HG02798 (cell line): ENCODE data around the gene COL23A1.
"Not testable (repeated sequence)": the region's sequence is repeated elsewhere in the genome, so short reads cannot be mapped to it uniquely, and the experiment has no call there.

ENCODE experiments used
- ATAC-seq: cut with Tn5 transposase; IDR thresholded peaks from one replicate; pipeline ENCODE4 v1.9.1; 2021; ENCODE audit warnings: mild to moderate bottlenecking; ENCODE audit not compliant: unreplicated experiment, poor library complexity

Gene COL23A1

DNA sequence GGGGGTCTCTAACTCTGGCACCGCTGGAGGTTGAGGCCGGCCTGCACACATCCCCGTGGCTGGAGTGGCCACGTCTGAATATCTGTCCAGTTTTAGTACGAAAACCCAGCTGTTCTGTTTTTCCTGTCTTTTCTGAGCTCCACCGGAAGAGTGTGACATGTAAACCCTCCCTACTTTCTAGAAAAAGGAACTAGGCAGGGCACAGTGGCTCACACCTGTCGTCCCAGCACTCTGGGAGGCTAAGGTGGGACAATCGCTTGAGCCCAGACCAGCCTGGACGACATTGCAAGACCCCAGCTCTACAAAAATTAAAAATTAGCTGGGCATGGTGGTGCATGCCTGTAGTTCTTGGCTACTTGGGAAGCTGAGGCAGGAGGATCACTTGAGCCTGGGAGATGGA lies 349.4 kb downstream of the COL23A1 start:
- no peak for ATAC-seq

DNA sequence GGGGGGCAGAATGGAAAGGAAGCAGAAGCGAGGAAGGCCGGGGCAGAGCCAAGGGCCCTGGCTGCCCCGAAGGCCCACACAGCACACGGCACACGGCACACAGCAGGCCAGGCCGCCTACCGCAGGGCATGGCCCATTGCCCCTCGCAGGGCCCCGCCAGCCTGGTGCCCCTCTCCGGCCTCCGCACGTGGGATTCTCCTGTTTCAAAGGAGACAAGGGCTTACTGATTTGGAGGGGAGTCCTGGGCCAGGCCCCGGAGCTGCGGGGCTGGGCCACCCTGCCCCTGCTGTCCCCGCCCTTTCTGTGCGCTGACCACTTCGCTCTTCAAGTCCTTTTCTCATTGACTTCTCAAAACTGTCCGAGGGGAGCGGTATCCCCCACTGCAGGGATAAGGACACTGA lies 349.9 kb downstream of the COL23A1 start:
- ATAC-seq, result no peak

DNA sequence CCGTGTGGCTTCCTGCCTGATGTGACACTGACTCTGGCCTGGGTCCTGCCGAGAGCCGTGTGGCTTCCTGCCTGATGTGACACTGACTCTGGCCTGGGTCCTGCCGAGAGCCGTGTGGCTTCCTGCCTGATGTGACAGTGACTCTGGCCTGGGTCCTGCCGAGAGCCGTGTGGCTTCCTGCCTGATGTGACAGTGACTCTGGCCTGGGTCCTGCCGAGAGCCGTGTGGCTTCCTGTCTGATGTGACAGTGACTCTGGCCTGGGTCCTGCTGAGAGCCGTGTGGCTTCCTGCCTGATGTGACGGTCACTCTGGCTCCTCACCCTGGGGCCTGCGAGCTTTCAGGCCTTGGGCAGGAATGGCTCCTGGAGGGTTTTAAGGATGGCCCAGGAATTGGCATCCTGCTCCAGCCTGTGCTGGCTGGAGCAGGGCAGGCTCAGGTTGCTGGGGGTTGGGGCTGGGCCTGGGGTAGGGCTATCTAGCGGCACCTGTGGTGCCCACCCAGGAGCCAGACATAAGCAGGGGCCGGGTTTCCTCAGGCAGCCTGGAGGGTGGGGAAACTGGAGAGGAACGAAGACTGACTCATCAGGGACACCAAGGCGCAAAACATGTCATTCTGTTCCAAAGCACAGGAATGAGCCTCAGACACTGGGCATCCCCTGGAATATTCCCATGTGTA lies 350.4 kb downstream of the COL23A1 start:
- not testable (repeated sequence) for ATAC-seq

DNA sequence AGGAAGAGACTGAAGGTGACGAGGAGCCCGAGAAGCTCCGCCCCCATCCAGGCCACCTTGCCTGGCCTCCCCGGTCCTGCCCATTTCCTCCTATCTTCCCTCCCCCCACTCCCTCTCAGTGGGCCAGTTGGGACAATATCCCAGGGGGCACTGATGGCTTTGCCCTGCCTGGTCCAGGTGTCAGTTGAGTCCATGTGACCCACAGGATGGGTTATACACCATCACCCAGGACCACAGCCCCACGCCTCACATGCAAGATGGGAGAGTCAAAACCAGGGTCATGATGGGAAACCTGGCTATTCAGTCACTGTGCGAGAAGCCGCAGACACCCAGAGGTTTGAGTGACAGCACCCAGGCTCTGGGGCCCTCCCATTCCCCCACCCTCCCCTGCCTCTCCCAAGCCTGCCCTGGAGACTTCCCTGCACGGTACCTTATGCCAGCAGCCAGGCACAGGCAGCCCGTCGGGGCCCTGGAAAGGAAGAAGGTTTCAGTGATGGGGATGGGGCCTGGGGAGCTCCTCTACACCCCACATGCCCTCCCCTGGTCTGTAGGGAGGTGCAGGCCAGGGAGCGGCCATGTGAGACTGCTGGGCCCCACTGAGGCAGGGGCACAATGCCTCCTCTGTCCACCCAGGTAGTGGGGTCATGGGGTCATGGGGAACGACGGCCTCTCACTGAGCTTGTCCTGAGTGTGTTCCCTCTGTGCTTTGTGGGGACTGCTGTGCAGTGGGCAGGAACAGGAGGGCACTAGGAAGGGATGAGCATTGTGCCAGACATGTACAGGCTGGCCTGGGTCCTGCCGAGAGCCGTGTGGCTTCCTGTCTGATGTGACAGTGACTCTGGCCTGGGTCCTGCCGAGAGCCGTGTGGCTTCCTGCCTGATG lies 351.2 kb downstream of the COL23A1 start:
- ATAC-seq, result no peak

DNA sequence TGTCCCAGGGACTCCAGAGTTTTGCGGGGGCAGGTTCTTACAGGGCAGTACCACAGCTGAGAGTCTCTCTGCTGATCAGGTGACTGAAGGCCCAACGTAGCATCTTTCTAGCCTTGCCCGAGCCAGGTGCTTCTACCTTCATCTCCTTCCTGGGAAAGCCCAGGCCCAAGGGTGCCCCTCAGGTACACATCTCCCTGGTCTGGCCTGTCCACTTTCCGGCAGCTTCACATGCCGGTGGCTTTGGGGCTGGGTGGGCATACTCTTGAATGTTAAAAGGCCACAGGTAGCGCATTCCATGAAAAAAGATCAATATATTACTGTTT lies 351.9 kb downstream of the COL23A1 start:
- no peak for ATAC-seq

DNA sequence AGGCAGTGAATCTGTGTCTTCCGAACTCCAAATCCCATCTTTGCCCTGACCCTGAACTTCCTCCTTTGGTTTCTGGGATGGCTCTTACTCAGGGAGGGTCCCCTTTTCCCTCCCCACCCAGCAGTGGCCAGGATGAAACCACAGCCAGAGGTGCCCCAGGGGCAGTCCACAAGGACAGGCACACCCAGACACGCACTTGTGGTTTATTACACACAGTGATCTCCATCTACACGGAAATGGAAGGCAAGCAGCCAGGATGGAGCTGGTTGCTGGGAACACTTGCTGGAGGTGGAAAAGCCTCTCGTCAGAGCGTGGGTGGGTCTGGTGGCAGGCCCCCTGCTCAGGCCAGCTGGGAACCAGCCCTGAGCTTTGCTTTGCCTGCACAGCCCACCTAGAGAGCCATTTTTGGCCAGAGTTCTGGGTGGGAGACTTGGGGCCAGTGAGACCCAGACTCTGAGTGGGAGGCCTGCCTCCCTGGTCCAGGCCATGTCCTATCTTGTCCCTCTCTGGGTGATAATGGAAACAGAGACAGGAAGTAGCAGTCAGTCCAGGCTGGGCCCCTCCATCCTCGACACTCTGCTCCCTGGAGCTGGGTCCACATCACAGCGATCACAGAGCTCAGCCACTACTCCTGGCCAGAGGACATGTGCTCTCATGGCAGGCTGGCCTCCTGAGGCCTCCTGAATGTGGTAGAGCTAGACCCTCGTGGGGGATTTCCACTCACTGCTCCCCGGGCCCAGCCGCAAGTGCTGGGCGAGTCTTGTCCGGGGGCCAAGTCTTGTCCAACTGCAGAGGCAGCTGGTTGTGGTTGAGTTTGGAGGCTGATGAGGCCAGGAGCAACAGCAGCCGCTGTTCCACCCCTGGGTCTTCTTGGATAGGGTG lies 352.5 kb downstream of the COL23A1 start:
- ATAC-seq, result no peak

DNA sequence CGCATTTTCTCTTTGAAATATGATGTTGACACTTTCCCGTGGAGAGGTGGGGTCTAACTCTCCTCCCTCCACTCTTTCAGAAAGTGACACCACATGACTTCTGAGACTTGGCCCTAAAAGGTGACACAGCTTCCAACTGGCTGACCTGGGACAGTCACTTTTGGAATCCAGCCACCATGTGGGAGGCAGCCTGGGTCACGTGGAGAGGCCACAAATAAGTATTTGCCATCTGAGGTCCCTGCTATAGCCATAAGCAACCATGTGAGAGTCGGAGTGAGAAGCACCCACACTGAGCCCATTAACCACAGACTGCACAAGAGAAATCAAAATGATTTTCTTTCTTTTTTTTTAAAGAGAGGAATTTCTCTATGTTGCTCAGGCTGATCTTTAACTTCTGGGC lies 353.5 kb downstream of the COL23A1 start:
- no peak for ATAC-seq

DNA sequence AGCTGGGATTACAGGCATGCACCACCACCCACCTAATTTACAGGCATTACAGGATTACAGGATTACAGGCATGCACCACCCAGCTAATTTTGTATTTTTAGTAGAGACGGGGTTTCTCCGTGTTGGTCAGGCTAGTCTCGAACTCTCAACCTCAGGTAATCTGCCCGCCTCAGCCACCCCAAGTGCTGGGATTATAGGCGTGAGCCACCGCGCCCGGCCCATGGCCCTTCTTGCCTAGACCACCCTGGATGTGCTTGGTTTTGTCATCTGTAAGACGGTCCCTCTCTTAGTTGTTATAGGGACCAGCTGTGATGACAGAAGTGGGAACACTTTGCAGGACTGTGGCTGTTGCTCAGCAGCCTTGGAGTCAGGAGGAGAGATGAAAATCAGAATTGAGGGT lies 354.1 kb downstream of the COL23A1 start:
- ATAC-seq, result no peak

DNA sequence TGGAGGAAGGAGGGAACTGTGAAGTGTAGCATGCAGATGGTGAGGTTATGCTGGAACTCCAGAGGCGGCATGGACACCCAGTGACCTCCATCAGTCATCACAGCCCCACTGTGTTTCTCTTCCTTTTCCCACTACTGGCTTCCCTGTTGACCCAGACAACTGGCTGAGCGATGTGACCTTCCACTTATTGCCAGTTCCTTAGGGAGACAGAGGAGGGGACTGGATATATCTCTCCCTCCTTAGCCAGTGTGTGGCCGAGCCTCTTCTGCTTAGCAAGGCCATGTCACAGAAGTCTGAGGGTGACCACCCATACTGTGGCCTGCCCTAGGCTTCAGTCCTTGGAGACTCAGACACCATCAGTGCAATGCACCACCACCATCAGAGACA lies 354.6 kb downstream of the COL23A1 start:
- no peak for ATAC-seq

DNA sequence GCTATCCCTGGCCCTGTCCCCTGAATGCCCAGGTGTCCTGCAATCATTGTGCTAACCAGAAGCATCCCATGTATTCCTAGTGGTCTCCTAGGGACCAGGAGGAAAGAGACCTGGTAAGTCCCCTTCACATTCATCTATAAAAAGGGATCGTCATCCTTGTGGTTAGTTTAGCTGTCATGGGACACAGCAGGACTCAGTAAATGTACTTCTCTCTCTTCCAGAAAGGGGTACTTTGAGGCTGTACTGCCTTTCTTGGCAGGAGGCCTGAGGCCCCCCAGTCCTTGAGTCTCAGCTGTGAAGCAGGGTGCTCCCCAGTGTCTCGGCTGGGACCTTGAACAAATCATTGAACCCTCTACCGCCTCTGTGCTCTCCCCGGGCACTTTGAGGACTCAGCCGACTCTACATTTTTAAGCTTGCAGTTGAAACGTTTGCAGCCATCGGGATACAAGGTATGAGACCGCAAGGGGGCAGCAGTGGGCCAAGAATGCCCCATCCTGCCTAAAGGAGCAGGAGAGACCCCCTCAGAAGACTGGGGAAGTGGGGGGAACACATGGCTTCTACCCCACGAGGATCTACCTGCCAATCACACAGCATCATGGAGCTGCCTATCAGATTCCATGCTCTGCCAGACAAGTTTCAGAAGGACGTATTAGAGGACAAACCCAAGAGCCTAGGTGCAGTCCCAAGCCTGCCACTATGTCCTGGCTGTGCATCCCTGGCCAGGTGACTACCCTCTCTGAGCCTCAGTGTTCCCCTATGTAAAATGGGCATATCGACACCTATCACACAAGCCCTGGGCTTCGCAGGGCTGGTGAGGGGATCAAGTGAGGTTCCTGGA lies 355.2 kb downstream of the COL23A1 start:
- ATAC-seq, result no peak

DNA sequence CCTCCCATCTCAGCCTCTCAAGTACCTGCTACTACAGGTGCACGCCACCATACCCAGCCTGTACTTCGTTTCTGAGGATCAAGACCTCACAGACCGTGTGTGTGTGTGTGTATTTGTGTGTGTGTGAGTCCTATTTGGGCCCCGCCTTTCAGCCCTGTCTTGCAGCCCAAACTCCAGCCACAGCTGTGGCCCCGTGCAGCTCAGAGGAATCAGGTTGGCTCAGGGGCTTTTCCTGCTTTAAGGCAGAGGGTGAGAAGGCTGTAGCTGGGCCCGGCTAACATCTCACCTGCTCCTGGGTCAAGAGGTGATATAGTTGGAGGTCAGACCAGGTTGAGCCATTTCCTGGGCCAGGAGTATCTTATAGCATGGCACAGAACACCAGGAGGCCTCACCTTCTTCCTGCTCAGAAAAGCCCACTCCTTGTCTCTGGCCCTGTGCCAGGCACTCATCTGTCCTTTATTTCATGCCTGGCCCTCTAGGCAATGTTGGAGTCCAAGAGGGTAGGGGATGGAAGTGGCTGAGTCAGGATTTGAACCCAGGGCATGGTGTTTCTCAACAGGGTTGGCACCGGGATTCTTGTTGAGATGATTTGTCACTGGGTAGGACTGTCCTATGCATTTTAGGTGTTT lies 356.0 kb downstream of the COL23A1 start:
- ATAC-seq, result no peak

DNA sequence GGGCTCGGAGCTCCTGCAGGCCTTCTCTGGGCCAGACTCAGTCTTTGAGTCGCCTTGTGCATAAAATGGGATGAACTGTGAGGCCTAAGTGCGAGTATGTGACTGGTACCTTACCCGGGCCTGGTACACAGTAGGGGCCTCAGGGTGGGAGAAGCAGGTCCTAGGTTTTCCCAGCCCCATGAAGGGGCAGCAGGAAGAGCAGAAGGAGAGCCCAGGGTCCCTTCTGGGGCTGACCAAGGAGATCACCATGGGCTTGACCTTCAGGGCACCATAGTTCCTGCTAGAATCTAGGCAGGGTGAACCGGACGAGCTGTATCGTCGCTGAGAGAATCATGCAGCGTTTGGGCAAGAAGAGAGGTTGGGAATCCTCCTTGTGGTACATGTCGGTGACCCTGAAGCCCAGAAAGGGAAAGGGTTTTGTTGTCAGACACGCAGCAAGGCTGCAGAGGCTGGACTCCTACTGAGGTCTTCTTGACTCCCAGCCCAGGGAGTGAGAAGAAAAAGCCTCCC lies 357.2 kb downstream of the COL23A1 start:
- no peak for ATAC-seq

DNA sequence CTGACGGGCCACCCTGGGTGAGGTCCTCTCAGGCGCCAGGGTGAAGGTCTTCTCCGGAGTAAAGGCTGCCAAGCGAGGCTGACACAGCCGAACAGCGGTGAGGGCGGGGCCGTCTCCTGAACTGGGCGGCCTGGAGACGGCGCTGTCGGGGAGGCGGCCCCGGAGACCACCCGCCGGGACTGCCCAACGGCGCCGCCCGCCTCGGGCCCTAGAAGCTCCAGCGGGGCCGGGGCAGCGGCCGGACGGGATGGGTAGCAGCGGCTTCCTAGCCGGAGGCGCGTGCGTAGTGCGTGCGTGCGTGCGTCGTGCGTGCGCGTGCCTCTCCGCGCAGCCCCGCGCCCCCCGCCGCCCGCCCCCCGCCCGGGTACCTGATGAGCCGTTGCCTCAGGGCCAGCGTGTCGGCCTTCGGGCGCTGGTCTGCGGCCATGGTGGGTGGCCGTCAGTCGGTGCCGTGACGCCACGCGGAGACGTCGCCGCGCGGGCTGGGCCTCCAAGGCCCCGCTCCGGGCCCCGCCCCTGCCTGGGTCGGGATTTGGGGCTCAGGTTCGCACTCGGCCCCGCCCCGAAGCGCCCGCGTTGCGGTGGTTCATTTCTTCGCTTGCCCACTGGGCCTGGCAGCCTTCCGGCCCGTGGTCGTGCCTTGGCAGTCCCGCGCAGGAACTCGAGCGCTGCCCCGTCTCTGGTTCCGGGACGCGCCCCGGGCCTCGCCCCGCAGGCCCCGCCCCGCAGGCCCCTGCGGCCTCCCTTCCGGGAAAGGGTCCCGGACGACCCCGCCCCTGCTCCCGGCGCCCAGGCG lies 357.9 kb downstream of the COL23A1 start, which contains the start of gene PHYKPL:
Gene PHYKPL (minus strand): TSS at position 679 of the 796 bp plus-strand sequence. CDS start 252 bp downstream, at position 427.
- peak; percentile 72 for ATAC-seq

DNA sequence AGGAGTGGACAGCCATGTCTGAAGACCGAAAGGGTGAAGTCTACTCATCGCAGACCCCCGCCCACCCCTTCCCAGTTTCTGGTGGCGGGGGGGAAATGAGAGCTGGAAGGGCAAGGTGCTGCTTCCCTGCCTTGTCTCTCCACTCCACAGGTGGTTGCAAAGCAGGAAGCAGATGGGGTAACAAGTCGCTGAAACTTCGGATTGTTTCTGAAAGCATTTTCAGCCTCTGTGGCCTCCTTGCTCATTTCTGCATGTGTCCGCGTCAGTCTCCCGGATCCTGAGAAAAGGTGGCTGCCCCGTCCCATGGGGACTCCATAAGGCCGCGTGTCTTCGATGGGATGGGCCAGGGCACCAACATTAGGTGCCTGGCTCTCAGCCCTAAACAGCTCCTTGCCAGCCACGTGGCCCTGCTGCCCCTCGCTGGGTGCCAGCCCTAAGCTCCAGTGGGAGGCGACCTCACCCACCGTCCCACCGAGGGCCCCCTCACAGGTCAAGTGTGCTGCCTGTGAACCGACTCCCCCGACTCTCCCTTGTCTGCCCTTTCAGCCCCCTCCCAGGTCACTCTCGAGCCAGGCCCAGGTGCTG lies 358.6 kb downstream of the COL23A1 start:
- ATAC-seq, result no peak

DNA sequence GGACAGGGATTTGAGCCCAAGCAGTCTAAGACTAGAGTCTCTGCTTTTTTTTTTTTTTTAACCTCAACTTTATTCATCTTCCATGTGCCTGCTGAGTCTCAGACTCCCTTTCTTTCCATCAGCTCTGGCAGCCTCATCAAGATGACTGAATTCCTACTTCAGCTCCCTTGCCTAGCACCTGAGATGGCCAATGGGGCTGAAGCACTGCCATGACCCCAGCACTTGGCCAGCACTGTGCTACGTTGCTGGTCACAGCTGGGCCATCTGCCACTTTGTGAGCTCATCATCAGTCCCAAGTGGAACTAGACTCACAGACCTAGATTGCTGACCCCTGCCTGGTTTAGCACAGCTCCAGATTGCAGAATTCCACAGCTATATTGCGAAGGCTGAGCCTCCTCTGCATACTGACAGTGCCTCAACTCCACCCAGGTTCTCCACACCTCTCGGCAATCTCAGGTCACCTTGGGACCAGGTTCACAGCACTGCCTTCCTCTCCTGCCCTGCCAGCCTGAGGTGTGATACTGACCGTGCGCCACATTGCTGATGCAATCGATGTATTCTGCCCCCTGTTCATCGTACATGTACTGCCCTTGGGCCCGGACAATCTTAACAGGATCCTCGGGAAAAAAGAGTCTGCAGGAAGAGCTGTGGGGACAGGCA lies 359.2 kb downstream of the COL23A1 start:
- no peak for ATAC-seq

DNA sequence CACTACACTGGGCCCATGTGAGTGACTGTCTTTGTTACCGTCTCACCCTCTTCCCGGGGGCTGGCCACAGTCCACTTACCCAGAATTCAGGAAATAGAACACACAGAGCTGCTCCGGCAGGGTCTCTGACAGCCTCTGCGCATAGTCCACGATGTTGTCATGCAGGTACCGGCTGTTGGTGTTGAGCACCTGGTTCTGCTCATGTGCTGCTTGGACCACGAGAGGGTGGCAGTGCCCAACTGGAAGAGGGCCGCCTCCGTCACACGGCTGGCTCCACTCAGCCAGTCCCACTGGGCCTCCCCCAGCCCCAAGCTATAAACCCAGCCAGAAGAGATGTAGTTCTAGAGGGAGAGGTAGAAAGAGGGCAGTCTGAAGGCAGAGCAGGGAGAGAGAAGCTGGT lies 360.3 kb downstream of the COL23A1 start:
- ATAC-seq, result no peak

DNA sequence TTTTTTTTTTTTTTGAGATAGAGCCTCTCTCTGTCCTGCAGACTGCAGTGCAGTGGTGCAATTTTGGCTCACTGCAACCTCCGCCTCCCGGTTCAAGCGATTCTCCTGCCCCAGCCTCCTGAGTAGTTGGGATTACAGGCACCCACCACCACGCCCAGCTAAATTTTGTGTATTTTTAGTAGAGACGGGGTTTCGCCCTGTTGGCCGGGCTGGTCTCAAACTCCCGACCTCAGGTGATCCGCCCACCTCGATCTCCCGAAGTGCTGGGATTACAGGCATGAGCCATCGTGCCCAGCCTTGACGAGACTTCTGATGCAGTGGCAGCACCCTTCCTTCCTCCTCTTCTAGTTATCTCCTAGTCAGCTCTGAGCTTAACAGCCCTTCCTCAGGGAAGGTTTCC lies 361.1 kb downstream of the COL23A1 start:
- ATAC-seq, result not testable (repeated sequence)

DNA sequence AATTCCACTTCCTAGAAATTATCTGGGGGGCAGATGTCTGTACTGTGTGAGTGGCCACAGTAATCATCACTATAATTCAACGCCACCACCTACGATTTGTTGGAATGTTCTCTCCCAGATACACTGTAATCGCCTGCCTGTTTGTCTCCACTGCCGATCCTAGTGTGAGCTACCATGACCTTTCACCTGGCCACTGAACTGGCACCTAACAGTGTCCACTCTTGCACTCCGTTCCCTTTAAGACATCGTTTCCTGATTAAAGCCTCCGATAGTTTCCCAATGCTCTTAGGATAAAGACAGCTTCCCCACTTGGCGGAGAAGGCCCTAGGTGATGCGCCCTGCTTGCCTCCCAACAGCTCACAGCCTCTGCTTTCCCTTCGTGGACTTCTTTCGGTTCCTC lies 361.6 kb downstream of the COL23A1 start:
- ATAC-seq, result no peak
